ENCODE measurements around the gene BAG2. TPM values are rescaled to one million over a fixed set of nuclear protein-coding genes. Genes with fewer than 3 reads are reported as not detected.

Gene BAG2
- total and polyA plus RNA-seq, 2 of the 13 experiments (the other 11 are each of a cell fraction or from before 2014, with no cell fraction given), result 5.7 to 15.1 TPM

- FAIRE-seq, result no peak
- H2AFZ ChIP-seq (ENCODE audit: low read length), result no peak overlapping the region
- in situ Hi-C loops (cut with HindIII; ENCODE audit: extremely low pct_ligation_motif_present, low pct_unique_long_range_greater_than_20kb) (no loop called here), intact Hi-C loops (cut with micrococcal nuclease; ENCODE audit: unreplicated experiment) (no loop called here)
- TF ChIP-seq RERE (CRISPR knock-in tag; IDR thresholded peaks at IDR 0.05; ENCODE audit: low read depth) (no peak), MLLT10 (CRISPR knock-in tag; IDR thresholded peaks at IDR 0.05) (no peak), ZNF883 (CRISPR knock-in tag; IDR thresholded peaks at IDR 0.05; ENCODE audit: not compliant biosample characterization) (no peak), GATAD1 (CRISPR knock-in tag; IDR thresholded peaks at IDR 0.05) (no peak), MNT (IDR thresholded peaks at IDR 0.05) (no peak), ZSCAN30 (CRISPR knock-in tag; IDR thresholded peaks at IDR 0.05) (no peak), STAT5B (CRISPR knock-in tag; IDR thresholded peaks at IDR 0.05) (no peak), ZFP36L2 (CRISPR knock-in tag; IDR thresholded peaks at IDR 0.05) (no peak)
- TF ChIP-seq, protein P1, sequence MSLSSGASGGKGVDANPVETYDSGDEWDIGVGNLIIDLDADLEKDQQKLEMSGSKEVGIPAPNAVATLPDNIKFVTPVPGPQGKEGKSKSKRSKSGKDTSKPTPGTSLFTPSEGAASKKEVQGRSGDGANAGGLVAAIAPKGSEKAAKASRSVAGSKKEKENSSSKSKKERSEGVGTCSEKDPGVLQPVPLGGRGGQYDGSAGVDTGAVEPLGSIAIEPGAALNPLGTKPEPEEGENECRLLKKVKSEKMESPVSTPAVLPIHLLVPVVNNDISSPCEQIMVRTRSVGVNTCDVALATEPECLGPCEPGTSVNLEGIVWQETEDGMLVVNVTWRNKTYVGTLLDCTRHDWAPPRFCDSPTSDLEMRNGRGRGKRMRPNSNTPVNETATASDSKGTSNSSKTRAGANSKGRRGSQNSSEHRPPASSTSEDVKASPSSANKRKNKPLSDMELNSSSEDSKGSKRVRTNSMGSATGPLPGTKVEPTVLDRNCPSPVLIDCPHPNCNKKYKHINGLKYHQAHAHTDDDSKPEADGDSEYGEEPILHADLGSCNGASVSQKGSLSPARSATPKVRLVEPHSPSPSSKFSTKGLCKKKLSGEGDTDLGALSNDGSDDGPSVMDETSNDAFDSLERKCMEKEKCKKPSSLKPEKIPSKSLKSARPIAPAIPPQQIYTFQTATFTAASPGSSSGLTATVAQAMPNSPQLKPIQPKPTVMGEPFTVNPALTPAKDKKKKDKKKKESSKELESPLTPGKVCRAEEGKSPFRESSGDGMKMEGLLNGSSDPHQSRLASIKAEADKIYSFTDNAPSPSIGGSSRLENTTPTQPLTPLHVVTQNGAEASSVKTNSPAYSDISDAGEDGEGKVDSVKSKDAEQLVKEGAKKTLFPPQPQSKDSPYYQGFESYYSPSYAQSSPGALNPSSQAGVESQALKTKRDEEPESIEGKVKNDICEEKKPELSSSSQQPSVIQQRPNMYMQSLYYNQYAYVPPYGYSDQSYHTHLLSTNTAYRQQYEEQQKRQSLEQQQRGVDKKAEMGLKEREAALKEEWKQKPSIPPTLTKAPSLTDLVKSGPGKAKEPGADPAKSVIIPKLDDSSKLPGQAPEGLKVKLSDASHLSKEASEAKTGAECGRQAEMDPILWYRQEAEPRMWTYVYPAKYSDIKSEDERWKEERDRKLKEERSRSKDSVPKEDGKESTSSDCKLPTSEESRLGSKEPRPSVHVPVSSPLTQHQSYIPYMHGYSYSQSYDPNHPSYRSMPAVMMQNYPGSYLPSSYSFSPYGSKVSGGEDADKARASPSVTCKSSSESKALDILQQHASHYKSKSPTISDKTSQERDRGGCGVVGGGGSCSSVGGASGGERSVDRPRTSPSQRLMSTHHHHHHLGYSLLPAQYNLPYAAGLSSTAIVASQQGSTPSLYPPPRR (CRISPR knock-in tag; IDR thresholded peaks at IDR 0.05; ENCODE audit: borderline replicate concordance), result no peak
- TF ChIP-seq, protein P2, sequence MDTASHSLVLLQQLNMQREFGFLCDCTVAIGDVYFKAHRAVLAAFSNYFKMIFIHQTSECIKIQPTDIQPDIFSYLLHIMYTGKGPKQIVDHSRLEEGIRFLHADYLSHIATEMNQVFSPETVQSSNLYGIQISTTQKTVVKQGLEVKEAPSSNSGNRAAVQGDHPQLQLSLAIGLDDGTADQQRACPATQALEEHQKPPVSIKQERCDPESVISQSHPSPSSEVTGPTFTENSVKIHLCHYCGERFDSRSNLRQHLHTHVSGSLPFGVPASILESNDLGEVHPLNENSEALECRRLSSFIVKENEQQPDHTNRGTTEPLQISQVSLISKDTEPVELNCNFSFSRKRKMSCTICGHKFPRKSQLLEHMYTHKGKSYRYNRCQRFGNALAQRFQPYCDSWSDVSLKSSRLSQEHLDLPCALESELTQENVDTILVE (CRISPR knock-in tag; IDR thresholded peaks at IDR 0.05), result no peak
- no peak for ATAC-seq
- H4K20me1 ChIP-seq (ENCODE audit: insufficient read depth, low read length), result no peaks in the 10 kb centered on the region
- POLR2A ChIA-PET, result no interaction called here
- H3K4me2 ChIP-seq (ENCODE audit: low read depth, low read length), result no peak overlapping the region
- peaks cover 2 to 16% of the 10 kb centered on the region in 2 experiments; a peak in 3 of 5 replicates for H3K36me3 ChIP-seq (replicated peaks in 1 of 2; ENCODE audit: control insufficient read depth in 1 of 2, insufficient read depth in 2 of 2, low read length in 2 of 2)
- H3K4me1 ChIP-seq (ENCODE audit: insufficient read depth, low read length), result no peaks in the 10 kb centered on the region
- no peaks in the 10 kb centered on the region for H3K79me2 ChIP-seq (ENCODE audit: insufficient read depth, low read length)
- no peaks in the 10 kb centered on the region for H3K9me3 ChIP-seq (ENCODE audit: low read length)
- H3K4me3 ChIP-seq (replicated peaks in 1 of 3; ENCODE audit: insufficient read depth in 1 of 3, low read depth in 2 of 3, low read length in 3 of 3), result no peak overlapping the region
- BruUV-seq (replicated peaks), result no TSS peak
- no peak for DNase-seq (ENCODE audit: low spot score)
- CTCF ChIA-PET (ENCODE audit: low intra/inter-chr PET ratio, low total read pairs), result no interaction called here
- no peaks in the 10 kb centered on the region for H3K27me3 ChIP-seq (ENCODE audit: control insufficient read depth in 1 of 2, insufficient read depth in 2 of 2, low read length in 2 of 2)
- no peak overlapping the region for H3K27ac ChIP-seq (ENCODE audit: extremely low read length, insufficient read depth, low read length)
- H3K9ac ChIP-seq (ENCODE audit: insufficient read depth, low read depth, low read length), result no peak overlapping the region
- WGBS (ENCODE audit: low lambda C conversion rate), result 91% methylated on average over 2 of the region's 2 CpGs
Observed at GRCh38 chr6:57159127-57159526, 13.0 kb upstream of the BAG2 start.

All from HepG2 (cell line).